ENCODE data around the gene SMOC2.

SMOC2 gene

GRCh38 chr6:168624540-168624939 is 183.6 kb downstream of the SMOC2 start:
- no peak for DNase-seq (ENCODE audit: low read depth in 3 of 3)

DNA sequence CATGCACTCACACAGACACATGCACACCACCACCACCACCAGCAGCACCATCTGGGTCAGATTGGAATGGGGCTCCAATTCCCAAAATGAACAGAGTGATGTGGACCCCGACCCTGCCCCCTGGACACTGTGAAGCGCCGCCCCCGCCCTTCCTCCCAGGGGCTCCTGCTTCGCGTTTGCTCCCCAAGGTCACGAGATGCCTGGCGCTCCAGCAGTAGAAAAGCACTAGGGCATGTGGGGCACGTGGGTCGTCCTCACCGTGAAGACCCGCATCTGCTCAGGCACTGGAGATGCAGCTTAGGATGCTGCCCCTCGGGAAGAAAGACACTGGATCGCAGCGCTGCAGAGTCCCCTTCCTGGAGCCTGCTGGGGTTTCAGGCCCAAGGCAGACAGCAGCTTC is 184.0 kb downstream of the SMOC2 start:
- no peak for DNase-seq (ENCODE audit: low read depth in 3 of 3)

DNA sequence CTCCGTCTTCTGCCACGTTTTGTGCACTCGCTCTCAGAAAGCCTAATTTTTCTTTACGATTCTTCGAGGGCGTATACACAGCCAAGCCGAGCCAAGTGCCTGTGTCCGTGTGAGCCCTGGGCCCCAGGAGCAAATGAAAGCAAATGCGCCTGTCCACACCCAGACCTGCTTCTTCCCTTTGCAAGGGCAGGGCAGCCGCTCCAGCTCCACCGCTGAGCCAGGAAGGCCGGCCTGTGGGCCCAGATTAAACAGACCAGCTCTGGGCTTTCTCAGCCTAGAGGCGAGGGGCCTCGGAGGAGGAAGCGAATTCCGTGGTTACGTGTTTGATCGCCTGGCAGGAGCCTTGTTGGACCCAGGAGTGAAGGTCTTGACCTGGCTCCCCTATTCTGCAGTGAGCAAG is 184.6 kb downstream of the SMOC2 start:
- DNase-seq (ENCODE audit: low read depth in 3 of 3) = no peak

DNA sequence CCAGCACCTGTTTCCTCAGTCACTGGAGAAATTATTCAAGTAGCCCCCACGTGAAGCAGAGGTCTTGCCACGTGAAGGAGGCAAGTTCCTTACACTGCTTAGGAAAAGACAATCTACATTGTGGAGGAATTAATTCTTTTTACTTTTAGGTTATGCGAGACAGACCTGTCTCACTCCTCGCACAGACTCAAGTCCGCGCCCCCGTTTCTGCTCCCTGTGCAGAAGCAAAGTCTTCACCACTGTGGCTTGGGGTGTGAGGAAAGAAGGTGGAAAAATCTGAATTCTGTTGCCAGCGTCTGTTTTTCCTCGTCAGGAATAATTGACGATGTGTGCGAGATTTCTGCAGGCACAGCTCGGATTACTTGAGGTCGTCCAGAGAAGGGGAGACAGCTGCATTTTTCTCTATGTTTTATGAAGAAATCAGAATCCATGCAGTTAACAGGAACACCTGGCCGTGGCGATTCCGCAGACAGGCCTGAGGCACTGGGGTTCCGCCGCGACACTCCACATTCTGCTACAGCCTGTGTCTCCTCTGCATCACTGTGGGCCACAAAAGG is 185.1 kb downstream of the SMOC2 start:
- DNase-seq (ENCODE audit: low read depth in 3 of 3) = no peak

DNA sequence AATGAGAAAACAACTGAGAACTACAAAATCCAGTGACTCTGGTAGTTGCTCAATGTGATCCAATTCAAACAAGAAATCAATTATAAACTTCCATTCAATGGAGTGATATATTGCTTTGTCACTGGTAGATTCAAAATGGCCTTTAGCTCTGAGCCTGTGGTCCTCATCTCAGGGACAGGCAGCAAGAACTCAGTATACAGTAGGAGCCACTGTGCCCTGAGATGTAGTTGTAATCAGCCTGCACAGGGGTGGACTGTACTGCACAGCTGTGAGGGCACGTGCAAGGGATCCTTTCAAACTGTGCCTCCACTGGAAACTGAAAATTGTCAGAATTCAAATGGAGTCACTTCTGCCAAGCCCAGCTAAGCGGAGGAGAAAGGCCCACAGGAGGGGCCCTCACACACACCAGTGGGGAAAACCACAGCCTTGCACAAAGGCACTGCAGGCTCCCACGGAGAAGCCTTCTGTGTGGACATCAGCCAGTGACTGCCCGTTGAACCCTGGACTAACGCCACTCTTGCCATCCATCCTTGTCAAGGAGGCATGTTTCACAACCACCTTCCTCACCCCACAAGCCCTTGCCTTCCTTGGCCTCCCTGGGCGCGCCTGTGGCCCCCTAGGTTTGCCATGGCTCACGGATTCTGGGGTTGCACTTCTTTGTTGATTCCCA is 186.7 kb downstream of the SMOC2 start:
- no peak for DNase-seq (ENCODE audit: low read depth in 3 of 3)

- no peak for DNase-seq (ENCODE audit: low read depth in 3 of 3)
Observed at GRCh38 chr6:168628176-168628553, 187.2 kb downstream of the SMOC2 start.

- DNase-seq (ENCODE audit: low read depth in 3 of 3) = no peak
Observed at GRCh38 chr6:168628732-168629245, 187.8 kb downstream of the SMOC2 start.

- no peak for DNase-seq (ENCODE audit: low read depth in 3 of 3)
Observed at GRCh38 chr6:168631564-168631963, 190.6 kb downstream of the SMOC2 start.

DNA sequence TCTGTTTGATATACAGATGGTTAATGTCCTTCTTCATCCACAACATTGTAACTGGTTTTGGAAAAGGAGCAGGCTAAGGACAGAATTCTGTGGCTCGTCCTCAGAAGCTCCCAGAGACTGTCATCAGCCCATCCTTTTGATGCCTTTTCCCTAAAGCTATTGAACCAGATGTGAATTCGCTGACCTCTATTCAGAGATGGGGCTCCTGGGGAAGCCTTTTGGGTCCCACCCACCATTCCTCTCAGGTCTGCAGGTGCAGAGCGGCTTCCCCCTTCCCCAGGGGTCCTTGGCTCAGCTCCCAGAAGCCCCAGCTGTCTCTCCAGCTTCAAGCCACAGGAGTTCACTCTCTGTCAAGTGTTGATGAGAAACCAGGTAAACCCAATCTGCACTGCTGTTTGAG is 191.7 kb downstream of the SMOC2 start:
- no peak for DNase-seq (ENCODE audit: low read depth in 3 of 3)

DNA sequence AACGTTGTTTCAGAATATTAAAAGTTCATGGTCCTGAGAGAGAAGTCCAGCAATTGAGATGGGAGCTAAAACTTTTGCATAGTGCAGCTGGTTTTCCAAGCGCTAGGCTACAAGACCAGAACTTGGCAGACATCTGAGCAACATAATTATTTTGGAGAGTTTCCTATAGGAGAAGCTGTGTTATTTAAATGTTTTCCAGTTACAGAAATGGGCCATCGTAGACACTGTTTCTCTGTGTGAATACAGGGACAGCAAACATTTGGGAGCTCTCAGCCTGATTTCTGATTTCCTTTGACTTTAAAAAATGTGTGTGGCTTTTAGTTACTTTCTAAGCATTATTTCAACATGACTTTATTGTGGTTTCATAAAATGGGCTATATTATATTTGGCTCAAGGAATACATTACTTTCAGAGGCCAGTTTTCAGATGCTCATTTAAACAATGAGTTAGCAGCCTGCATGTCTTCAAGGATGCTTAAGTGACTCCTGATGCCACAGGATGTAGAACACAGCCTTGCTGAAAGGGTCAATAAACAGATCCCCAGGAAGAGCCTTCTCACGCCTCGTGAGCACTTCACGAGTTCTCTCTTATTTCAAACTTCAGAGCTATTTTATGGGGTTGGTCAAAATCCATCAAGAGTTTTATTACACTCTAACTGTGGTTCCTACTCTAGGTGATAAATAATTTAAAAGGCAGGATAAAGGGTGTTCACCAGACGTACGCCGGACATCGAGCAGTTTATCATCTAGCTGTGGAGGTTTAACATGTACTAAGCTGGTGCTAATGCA is 193.8 kb downstream of the SMOC2 start:
- DNase-seq (ENCODE audit: low read depth in 3 of 3) = no peak

GRCh38 chr6:168636147-168637004 is 195.4 kb downstream of the SMOC2 start:
- DNase-seq (ENCODE audit: low read depth in 3 of 3) = no peak

- DNase-seq (ENCODE audit: low read depth in 3 of 3) = no peak
Observed at GRCh38 chr6:168637834-168638233, 196.8 kb downstream of the SMOC2 start.

GRCh38 chr6:168638468-168639271 is 197.7 kb downstream of the SMOC2 start:
- no peak for DNase-seq (ENCODE audit: low read depth in 3 of 3)

GRCh38 chr6:168640181-168640580 is 199.2 kb downstream of the SMOC2 start:
- DNase-seq (ENCODE audit: low read depth in 3 of 3) = no peak

DNA sequence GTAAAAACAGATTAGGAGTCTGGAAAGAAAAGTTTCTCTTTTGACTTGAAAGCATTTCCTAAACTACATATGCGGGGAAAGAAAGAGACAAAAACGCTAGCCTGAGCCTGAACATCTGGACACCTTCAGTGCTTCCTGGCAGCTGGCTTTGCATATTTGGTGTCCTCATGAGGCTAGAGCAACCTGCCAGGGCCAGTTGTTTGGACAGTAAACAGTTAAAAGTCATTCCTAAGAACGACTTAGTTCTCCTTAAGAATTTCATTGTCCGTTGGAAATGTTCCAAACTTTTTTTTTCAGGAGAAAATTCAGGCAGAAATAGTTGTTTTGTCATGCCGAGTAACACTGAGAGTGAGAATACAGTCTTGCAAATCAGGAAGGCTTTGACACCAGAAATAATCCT is 199.8 kb downstream of the SMOC2 start:
- DNase-seq (ENCODE audit: low read depth in 3 of 3) = no peak

GRCh38 chr6:168641446-168641845 is 200.5 kb downstream of the SMOC2 start:
- no peak for DNase-seq (ENCODE audit: low read depth in 3 of 3)

- no peak for DNase-seq (ENCODE audit: low read depth in 3 of 3)
Observed at GRCh38 chr6:168643401-168643800, 202.4 kb downstream of the SMOC2 start.

GRCh38 chr6:168645326-168645725 is 204.3 kb downstream of the SMOC2 start:
- DNase-seq (ENCODE audit: low read depth in 3 of 3) = no peak

DNA sequence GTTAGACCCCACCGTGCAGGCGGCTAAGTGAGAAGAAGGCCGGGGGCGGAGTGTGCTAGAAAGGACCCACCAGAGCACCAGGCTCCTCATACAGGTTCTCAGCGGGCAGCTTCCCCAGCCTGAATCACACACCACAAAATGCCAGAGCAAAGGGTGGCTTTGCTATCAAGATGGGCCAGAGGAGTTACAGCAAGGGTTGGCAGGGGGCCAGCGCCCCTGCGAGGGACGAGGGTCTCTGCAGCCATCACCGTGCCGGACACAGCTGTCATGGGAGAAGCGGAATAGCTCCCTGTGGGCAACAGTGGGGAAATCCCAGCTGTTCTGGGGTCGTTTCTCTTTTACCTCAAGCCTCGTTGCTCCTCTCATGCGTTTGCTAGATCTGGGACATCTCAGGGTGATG is 206.3 kb downstream of the SMOC2 start:
- no peak for DNase-seq (ENCODE audit: low read depth in 3 of 3)

- DNase-seq (ENCODE audit: low read depth in 3 of 3) = no peak
Observed at GRCh38 chr6:168648240-168649125, 207.5 kb downstream of the SMOC2 start.
